Glutamatergic neuron (in vitro differentiated cells): Measurements from ENCODE around the gene NLRP9. TPM values are rescaled to one million over a fixed set of nuclear protein-coding genes. Genes with fewer than 3 reads are reported as not detected.

Experiments
- DNase-seq: peaks from one replicate; pipeline ENCODE4 v3.0.0; 2022
- H3K27ac Mint-ChIP-seq: one replicate; pipeline ENCODE4 v1.8.0; 2020; ENCODE audit warnings: mild to moderate bottlenecking, mixed read lengths, inconsistent platforms; ENCODE audit not compliant: unreplicated experiment
- H3K27me3 Mint-ChIP-seq: one replicate; pipeline ENCODE4 v1.8.0; 2020; ENCODE audit warnings: mild to moderate bottlenecking, moderate library complexity, mixed read lengths, inconsistent platforms; ENCODE audit not compliant: unreplicated experiment
- H3K36me3 Mint-ChIP-seq: one replicate; pipeline ENCODE4 v1.8.0; 2020; ENCODE audit warnings: mild to moderate bottlenecking, mixed read lengths, inconsistent platforms; ENCODE audit not compliant: unreplicated experiment
- H3K4me1 Mint-ChIP-seq: one replicate; pipeline ENCODE4 v1.8.0; 2020; ENCODE audit warnings: mild to moderate bottlenecking, low read depth, mixed read lengths, inconsistent platforms; ENCODE audit not compliant: unreplicated experiment
- H3K4me3 Mint-ChIP-seq: one replicate; pipeline ENCODE4 v1.8.0; 2020; ENCODE audit warnings: mild to moderate bottlenecking, mixed read lengths, inconsistent platforms; ENCODE audit not compliant: unreplicated experiment
- H3K9me3 Mint-ChIP-seq: one replicate; pipeline ENCODE4 v1.8.0; 2020; ENCODE audit warnings: mild to moderate bottlenecking, moderate library complexity, mixed read lengths, inconsistent platforms; ENCODE audit not compliant: unreplicated experiment
- CTCF ChIP-seq: fragments of 200-600 bp; sonication (generic); IDR thresholded peaks from one replicate; pipeline ENCODE4 v1.5.0; 2021; ENCODE audit not compliant: partially characterized antibody, unreplicated experiment
- total RNA-seq: library from RNA; stranded (reverse); fragmentation: NEBNext Ultra II Directional; extraction: Animal tissue kit (Norgen Biotek cat#: 25700); gene quantifications from one replicate; pipeline ENCODE4 v1.2.1, GENCODE V29; 2021; ENCODE audit not compliant: unreplicated experiment

The NLRP9 gene
- total RNA-seq, 1 donor from 2014 or later = not detected

DNA sequence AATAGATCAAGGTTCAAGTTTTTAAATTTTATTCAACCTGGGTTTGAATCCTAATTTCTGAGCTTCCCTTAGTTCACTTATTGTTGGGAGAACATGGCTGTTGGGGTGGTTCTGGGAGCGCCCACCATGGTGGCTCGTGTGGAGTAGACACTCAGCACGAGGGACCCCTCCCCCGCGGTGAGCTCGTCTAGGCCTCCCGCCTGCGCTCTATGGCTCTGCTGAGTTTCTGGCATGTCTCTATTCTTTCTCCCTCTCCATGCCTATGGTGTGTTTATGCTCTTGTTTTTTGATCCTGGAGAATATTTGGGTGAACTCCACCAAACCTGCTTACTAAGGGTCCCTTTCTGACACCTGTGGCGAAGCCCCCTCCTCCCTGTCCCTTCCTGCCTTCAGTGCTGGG is 64.7 kb downstream of the NLRP9 start:
- H3K27me3 Mint-ChIP-seq = peaks cover 18% of the 10 kb centered on the region
- no peaks in the 10 kb centered on the region for H3K36me3 Mint-ChIP-seq
- peak overlapping the region; percentile 25 for H3K4me3 Mint-ChIP-seq
- H3K27ac Mint-ChIP-seq = peak overlapping the region; percentile 22
- H3K9me3 Mint-ChIP-seq = peaks cover 24% of the 10 kb centered on the region
- DNase-seq = no peak
- no peak for TF ChIP-seq CTCF
- H3K4me1 Mint-ChIP-seq = peaks cover 20% of the 10 kb centered on the region

- Mint-ChIP-seq H3K4me1 (peaks cover 20% of the 10 kb centered on the region), H3K27ac (peak overlapping the region; percentile 85), H3K9me3 (peaks cover 24% of the 10 kb centered on the region), H3K27me3 (peaks cover 18% of the 10 kb centered on the region), H3K4me3 (peak overlapping the region; percentile 25), H3K36me3 (no peaks in the 10 kb centered on the region)
- no peak for DNase-seq
- TF ChIP-seq CTCF = no peak
Observed at GRCh38 chr19:55672418-55672817, 65.8 kb downstream of the NLRP9 start.

DNA sequence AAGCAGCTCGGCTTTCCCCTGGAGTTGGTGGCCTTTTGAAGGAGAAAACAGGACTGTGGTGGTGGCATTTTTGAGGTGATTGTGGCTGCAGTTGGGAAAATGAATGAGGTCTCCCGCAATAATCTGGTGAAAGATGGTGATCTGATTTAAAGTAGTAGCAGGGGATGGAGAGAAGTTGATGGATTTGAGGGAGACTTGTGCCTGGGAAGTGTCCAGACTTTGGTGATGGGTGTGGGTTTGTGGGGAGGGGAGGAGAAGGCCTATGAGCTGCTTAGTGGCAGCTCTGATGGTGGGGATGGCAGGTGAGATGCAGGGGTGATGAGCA is 67.2 kb downstream of the NLRP9 start:
- DNase-seq = no peak
- Mint-ChIP-seq H3K4me1 (peaks cover 13% of the 10 kb centered on the region), H3K27me3 (peaks cover 15% of the 10 kb centered on the region), H3K36me3 (no peaks in the 10 kb centered on the region), H3K9me3 (peaks cover 27% of the 10 kb centered on the region), H3K4me3 (peak overlapping the region; percentile 13), H3K27ac (no peak overlapping the region)
- no peak for TF ChIP-seq CTCF

GRCh38 chr19:55670280-55671053 is 67.7 kb downstream of the NLRP9 start:
- TF ChIP-seq CTCF = no peak
- peaks cover 11% of the 10 kb centered on the region for H3K4me1 Mint-ChIP-seq
- H3K36me3 Mint-ChIP-seq = no peaks in the 10 kb centered on the region
- peak overlapping the region; percentile 64 for H3K27ac Mint-ChIP-seq
- peaks cover 25% of the 10 kb centered on the region for H3K9me3 Mint-ChIP-seq
- DNase-seq = no peak
- H3K27me3 Mint-ChIP-seq = peaks cover 15% of the 10 kb centered on the region
- no peak overlapping the region for H3K4me3 Mint-ChIP-seq

DNA sequence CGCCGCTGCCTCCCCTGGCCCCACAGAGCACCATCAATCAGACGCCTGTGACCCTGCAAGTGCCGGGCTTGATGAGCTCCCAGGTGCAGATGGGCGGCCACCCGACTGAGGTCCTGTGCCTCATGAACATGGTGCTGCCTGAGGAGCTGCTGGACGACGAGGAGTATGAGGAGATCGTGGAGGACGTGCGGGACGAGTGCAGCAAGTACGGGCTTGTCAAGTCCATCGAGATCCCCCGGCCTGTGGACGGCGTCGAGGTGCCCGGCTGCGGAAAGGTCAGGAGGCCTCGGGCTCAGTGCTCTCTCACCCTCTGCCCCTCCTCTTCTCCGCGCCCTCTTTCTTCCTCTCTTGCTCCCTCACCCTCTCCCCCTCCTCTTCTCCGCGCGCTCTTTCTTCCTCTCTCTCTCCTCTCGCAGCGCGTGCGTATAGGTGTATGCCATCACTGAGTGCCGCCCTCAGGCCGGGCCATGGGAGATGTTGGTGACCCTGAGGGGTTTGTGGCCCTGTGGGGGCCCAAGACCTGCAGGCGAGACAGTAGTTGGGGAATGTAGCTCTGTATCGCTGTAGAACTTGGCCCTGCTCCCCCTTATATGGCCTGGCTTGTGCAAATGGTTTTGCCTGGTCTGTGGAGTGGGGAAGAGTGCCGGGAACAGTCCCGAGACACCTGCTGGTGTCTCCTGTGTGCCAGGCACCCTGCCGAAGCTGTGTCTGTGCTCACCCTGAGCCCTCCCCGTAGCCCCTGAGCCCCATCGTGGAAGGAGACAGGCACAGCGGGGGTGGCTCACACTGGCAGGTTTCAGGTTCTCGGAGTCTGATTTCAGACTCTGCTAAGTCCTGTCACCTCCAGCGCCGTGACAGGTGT is 68.6 kb downstream of the NLRP9 start:
- H3K27ac Mint-ChIP-seq = no peak overlapping the region
- no peak for TF ChIP-seq CTCF
- H3K36me3 Mint-ChIP-seq = no peaks in the 10 kb centered on the region
- H3K4me1 Mint-ChIP-seq = peaks cover 11% of the 10 kb centered on the region
- H3K4me3 Mint-ChIP-seq = no peak overlapping the region
- H3K9me3 Mint-ChIP-seq = peaks cover 24% of the 10 kb centered on the region
- peaks cover 15% of the 10 kb centered on the region for H3K27me3 Mint-ChIP-seq
- DNase-seq = no peak
